Measurements from ENCODE around the gene DPYD. TPM values are rescaled to one million over a fixed set of nuclear protein-coding genes. Genes with fewer than 3 reads are reported as not detected.

The DPYD gene
- total RNA-seq, 1 donor from 2014 or later, result 8.8 TPM

DNA sequence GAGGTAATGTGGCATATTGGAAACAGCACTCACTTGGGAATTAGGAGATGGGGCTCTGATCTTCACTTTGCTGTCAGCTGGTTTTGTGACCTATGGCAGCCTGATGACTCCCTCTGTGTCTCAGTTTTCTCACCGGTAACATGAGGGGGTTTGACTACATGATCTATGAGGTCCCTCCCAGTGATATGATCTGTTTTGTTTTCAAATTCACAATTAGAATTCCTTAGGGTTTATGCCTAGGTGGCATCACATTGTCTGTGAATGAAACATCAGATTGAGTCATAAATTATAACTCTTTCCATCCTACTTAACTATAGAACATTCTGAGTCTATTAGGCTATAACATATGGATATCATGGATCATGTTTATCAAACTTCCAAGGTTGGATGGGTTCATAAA is 812.7 kb downstream of the DPYD start:
- Mint-ChIP-seq H3K9me3 (ENCODE audit: unreplicated experiment) (peaks cover 4% of the 10 kb centered on the region), H3K27me3 (ENCODE audit: low read depth, unreplicated experiment) (no peaks in the 10 kb centered on the region), H3K27ac (ENCODE audit: unreplicated experiment) (no peak overlapping the region), H3K36me3 (ENCODE audit: low read depth, unreplicated experiment) (no peaks in the 10 kb centered on the region), H3K4me3 (ENCODE audit: unreplicated experiment) (no peak overlapping the region), H3K4me1 (ENCODE audit: low read depth, unreplicated experiment) (peaks cover 4% of the 10 kb centered on the region)
- FAIRE-seq (no peak), DNase-seq (ENCODE audit: low read depth) (no peak)
- Histone ChIP-seq H4K20me1 (ENCODE audit: insufficient read depth, low read length) (no peaks in the 10 kb centered on the region), H3K27me3 (ENCODE audit: insufficient read depth, low read length) (no peaks in the 10 kb centered on the region), H2AFZ (ENCODE audit: low read depth, low read length) (no peak overlapping the region), H3K27ac (ENCODE audit: low read depth, low read length) (no peak overlapping the region), H3K9me3 (ENCODE audit: insufficient read depth, low read depth, low read length) (peaks cover 5% of the 10 kb centered on the region), H3K4me1 (ENCODE audit: insufficient read depth, low read length) (no peaks in the 10 kb centered on the region), H3K4me2 (ENCODE audit: low read length) (no peak overlapping the region), H3K9ac (ENCODE audit: low read length) (no peak overlapping the region), H3K79me2 (ENCODE audit: insufficient read depth, low read length) (no peaks in the 10 kb centered on the region), H3K36me3 (ENCODE audit: insufficient read depth, low read length) (no peaks in the 10 kb centered on the region), H3K4me3 (ENCODE audit: insufficient read depth, low read depth, low read length) (no peak overlapping the region)
- TF ChIP-seq EZH2 (IDR thresholded peaks at IDR 0.05; ENCODE audit: insufficient read depth, low read length) (no peak), CTCF (IDR thresholded peaks at IDR 0.05; ENCODE audit: insufficient read depth, low read depth, low read length) (no peak)

DNA sequence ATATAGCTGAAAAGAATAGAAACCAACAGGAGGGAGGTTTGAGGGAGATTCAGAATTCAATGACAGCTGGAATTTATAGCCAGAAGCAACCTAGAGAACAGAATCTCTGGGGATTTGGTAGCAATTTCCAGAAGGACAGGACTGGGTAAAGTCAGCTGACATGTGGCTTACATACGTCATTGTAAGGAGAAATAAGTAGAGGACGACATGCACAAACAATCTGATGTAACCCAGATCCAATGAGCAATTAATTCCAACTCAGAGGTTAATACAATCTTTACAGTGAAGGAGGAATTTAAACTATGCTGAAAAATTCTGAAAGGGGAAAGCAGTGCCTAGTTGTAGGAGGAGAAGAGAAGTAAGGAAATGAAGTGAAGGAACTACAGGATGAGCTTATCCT is 815.3 kb downstream of the DPYD start:
- TF ChIP-seq CTCF (IDR thresholded peaks at IDR 0.05; ENCODE audit: insufficient read depth, low read depth, low read length), result no peak
- TF ChIP-seq EZH2 (IDR thresholded peaks at IDR 0.05; ENCODE audit: insufficient read depth, low read length), result no peak
- peak; percentile 47 for FAIRE-seq
- no peak overlapping the region for H3K4me2 ChIP-seq (ENCODE audit: low read length)
- H3K4me3 Mint-ChIP-seq (ENCODE audit: unreplicated experiment), result no peak overlapping the region
- DNase-seq (ENCODE audit: low read depth), result no peak
- H3K4me1 Mint-ChIP-seq (ENCODE audit: low read depth, unreplicated experiment), result peaks cover 4% of the 10 kb centered on the region
- no peaks in the 10 kb centered on the region for H3K27me3 Mint-ChIP-seq (ENCODE audit: low read depth, unreplicated experiment)
- H3K27ac ChIP-seq (ENCODE audit: low read depth, low read length), result no peak overlapping the region
- no peaks in the 10 kb centered on the region for H3K36me3 Mint-ChIP-seq (ENCODE audit: low read depth, unreplicated experiment)
- H3K27me3 ChIP-seq (ENCODE audit: insufficient read depth, low read length), result no peaks in the 10 kb centered on the region
- no peaks in the 10 kb centered on the region for H3K36me3 ChIP-seq (ENCODE audit: insufficient read depth, low read length)
- no peak overlapping the region for H3K4me3 ChIP-seq (ENCODE audit: insufficient read depth, low read depth, low read length)
- peaks cover 5% of the 10 kb centered on the region for H3K9me3 ChIP-seq (ENCODE audit: insufficient read depth, low read depth, low read length)
- no peak overlapping the region for H2AFZ ChIP-seq (ENCODE audit: low read depth, low read length)
- H3K9me3 Mint-ChIP-seq (ENCODE audit: unreplicated experiment), result peaks cover 4% of the 10 kb centered on the region
- H3K9ac ChIP-seq (ENCODE audit: low read length), result no peak overlapping the region
- H4K20me1 ChIP-seq (ENCODE audit: insufficient read depth, low read length), result no peaks in the 10 kb centered on the region
- no peak overlapping the region for H3K27ac Mint-ChIP-seq (ENCODE audit: unreplicated experiment)
- H3K4me1 ChIP-seq (ENCODE audit: insufficient read depth, low read length), result no peaks in the 10 kb centered on the region
- H3K79me2 ChIP-seq (ENCODE audit: insufficient read depth, low read length), result no peaks in the 10 kb centered on the region

DNA sequence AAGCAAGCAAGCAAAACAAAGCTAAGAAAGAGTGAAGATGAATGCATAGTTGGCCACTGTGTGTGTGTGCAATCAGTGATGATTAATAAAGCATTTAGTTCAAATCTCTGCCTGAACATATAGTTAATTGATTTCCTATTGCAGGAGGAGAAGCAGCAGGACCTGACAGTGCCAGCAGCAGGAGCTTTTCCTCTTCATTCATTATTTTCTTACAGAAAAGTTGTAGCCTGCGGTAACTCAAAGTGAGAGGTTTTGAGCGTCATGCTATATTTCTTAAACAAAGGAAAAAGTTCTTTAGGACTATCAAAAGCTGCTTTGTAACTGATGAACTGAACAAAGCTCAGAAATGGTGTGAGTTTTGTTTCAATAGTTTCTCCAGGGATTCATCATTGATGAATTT is 819.3 kb downstream of the DPYD start:
- Mint-ChIP-seq H3K36me3 (ENCODE audit: low read depth, unreplicated experiment) (no peaks in the 10 kb centered on the region), H3K27me3 (ENCODE audit: low read depth, unreplicated experiment) (no peaks in the 10 kb centered on the region), H3K9me3 (ENCODE audit: unreplicated experiment) (peaks cover 4% of the 10 kb centered on the region), H3K4me3 (ENCODE audit: unreplicated experiment) (no peak overlapping the region), H3K27ac (ENCODE audit: unreplicated experiment) (no peak overlapping the region), H3K4me1 (ENCODE audit: low read depth, unreplicated experiment) (peaks cover 4% of the 10 kb centered on the region)
- H3K9ac ChIP-seq (ENCODE audit: low read length), result no peak overlapping the region
- H3K27me3 ChIP-seq (ENCODE audit: insufficient read depth, low read length), result no peaks in the 10 kb centered on the region
- H3K4me2 ChIP-seq (ENCODE audit: low read length), result no peak overlapping the region
- DNase-seq (ENCODE audit: low read depth), result no peak
- no peak for FAIRE-seq
- no peaks in the 10 kb centered on the region for H3K4me1 ChIP-seq (ENCODE audit: insufficient read depth, low read length)
- H3K27ac ChIP-seq (ENCODE audit: low read depth, low read length), result no peak overlapping the region
- TF ChIP-seq EZH2 (IDR thresholded peaks at IDR 0.05; ENCODE audit: insufficient read depth, low read length) (no peak), CTCF (IDR thresholded peaks at IDR 0.05; ENCODE audit: insufficient read depth, low read depth, low read length) (no peak)
- no peaks in the 10 kb centered on the region for H4K20me1 ChIP-seq (ENCODE audit: insufficient read depth, low read length)
- no peaks in the 10 kb centered on the region for H3K79me2 ChIP-seq (ENCODE audit: insufficient read depth, low read length)
- no peak overlapping the region for H3K4me3 ChIP-seq (ENCODE audit: insufficient read depth, low read depth, low read length)
- H3K36me3 ChIP-seq (ENCODE audit: insufficient read depth, low read length), result no peaks in the 10 kb centered on the region
- H2AFZ ChIP-seq (ENCODE audit: low read depth, low read length), result no peak overlapping the region
- peaks cover 5% of the 10 kb centered on the region for H3K9me3 ChIP-seq (ENCODE audit: insufficient read depth, low read depth, low read length)

Measured in astrocyte (in vitro differentiated cells and primary cell).